HG02678 (cell line): ENCODE measurements around the gene USB1.

Experiments used
- ATAC-seq: cut with Tn5 transposase; IDR thresholded peaks from one replicate; pipeline ENCODE4 v1.9.1; 2021; ENCODE audit warnings: mild to moderate bottlenecking, moderate library complexity; ENCODE audit not compliant: unreplicated experiment

The USB1 gene

GRCh38 chr16:58030136-58030840 is 29.1 kb downstream of the USB1 start:
- ATAC-seq = no peak

GRCh38 chr16:58031016-58031800 is 30.0 kb downstream of the USB1 start:
- no peak for ATAC-seq

GRCh38 chr16:58032710-58033293 is 31.6 kb downstream of the USB1 start:
- ATAC-seq = no peak

GRCh38 chr16:58034128-58034685 is 33.0 kb downstream of the USB1 start:
- ATAC-seq = no peak

GRCh38 chr16:58034774-58035173 is 33.6 kb downstream of the USB1 start:
- no peak for ATAC-seq

- ATAC-seq = no peak
These were observed 34.4 kb downstream of the USB1 start for GRCh38 chr16:58035356-58036170.

GRCh38 chr16:58036943-58037342 is 35.7 kb downstream of the USB1 start:
- no peak for ATAC-seq

- no peak for ATAC-seq
These were observed 36.3 kb downstream of the USB1 start for GRCh38 chr16:58037365-58038057.

- no peak for ATAC-seq
These were observed 37.0 kb downstream of the USB1 start for GRCh38 chr16:58038219-58038641.

- ATAC-seq = no peak
These were observed 38.8 kb downstream of the USB1 start for GRCh38 chr16:58039829-58040495.

- ATAC-seq = no peak
These were observed 39.3 kb downstream of the USB1 start for GRCh38 chr16:58040496-58040846.

GRCh38 chr16:58040945-58041627 is 39.9 kb downstream of the USB1 start:
- ATAC-seq = no peak

- ATAC-seq = no peak
These were observed 40.4 kb downstream of the USB1 start for GRCh38 chr16:58041628-58041955.

GRCh38 chr16:58042001-58042885 is 41.0 kb downstream of the USB1 start:
- ATAC-seq = no peak

GRCh38 chr16:58042886-58043515 is 41.8 kb downstream of the USB1 start:
- no peak for ATAC-seq

GRCh38 chr16:58043571-58044155 is 42.5 kb downstream of the USB1 start:
- no peak for ATAC-seq

- no peak for ATAC-seq
These were observed 43.2 kb downstream of the USB1 start for GRCh38 chr16:58044266-58045019.
